ENCODE results near the gene AMMECR1. TPM values are rescaled to one million over a fixed set of nuclear protein-coding genes. Genes with fewer than 3 reads are reported as not detected.

AMMECR1 gene
- total RNA-seq, 2 donors from 2014 or later: 3.7 to 4.8 TPM

- H3K27ac ChIP-seq: no peak overlapping the region
- no peak overlapping the region for H3K4me3 ChIP-seq
- TF ChIP-seq POLR2A (IDR thresholded peaks at IDR 0.05): no peak
- TF ChIP-seq, protein P1, sequence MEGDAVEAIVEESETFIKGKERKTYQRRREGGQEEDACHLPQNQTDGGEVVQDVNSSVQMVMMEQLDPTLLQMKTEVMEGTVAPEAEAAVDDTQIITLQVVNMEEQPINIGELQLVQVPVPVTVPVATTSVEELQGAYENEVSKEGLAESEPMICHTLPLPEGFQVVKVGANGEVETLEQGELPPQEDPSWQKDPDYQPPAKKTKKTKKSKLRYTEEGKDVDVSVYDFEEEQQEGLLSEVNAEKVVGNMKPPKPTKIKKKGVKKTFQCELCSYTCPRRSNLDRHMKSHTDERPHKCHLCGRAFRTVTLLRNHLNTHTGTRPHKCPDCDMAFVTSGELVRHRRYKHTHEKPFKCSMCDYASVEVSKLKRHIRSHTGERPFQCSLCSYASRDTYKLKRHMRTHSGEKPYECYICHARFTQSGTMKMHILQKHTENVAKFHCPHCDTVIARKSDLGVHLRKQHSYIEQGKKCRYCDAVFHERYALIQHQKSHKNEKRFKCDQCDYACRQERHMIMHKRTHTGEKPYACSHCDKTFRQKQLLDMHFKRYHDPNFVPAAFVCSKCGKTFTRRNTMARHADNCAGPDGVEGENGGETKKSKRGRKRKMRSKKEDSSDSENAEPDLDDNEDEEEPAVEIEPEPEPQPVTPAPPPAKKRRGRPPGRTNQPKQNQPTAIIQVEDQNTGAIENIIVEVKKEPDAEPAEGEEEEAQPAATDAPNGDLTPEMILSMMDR (IDR thresholded peaks at IDR 0.05): no peak
- TF ChIP-seq POLR2AphosphoS5 (IDR thresholded peaks at IDR 0.05): no peak
- intact Hi-C loops (cut with DNase I): no loop called here
- H3K4me1 ChIP-seq (replicated peaks): no peaks in the 10 kb centered on the region
- H3K36me3 ChIP-seq: no peaks in the 10 kb centered on the region
- WGBS: 90% methylated on average over 2 of the region's 3 CpGs
- H3K9me3 ChIP-seq: no peaks in the 10 kb centered on the region
- no peaks in the 10 kb centered on the region for H3K27me3 ChIP-seq (replicated peaks; ENCODE audit: insufficient read depth)
- DNase-seq (ENCODE audit: low spot score): no peak
Measured at GRCh38 chrX:110212299-110212698, 105.6 kb downstream of the AMMECR1 start.

GRCh38 chrX:110211340-110211739 is 106.5 kb downstream of the AMMECR1 start:
- DNase-seq (ENCODE audit: low spot score): no peak
- no peaks in the 10 kb centered on the region for H3K36me3 ChIP-seq
- H3K9me3 ChIP-seq: no peaks in the 10 kb centered on the region
- no peak overlapping the region for H3K27ac ChIP-seq
- intact Hi-C loops (cut with DNase I): no loop called here
- no peak overlapping the region for H3K4me3 ChIP-seq
- H3K4me1 ChIP-seq (replicated peaks): no peaks in the 10 kb centered on the region
- 93% methylated on average over 1 of the region's 1 CpG for WGBS
- H3K27me3 ChIP-seq (replicated peaks; ENCODE audit: insufficient read depth): no peaks in the 10 kb centered on the region
- TF ChIP-seq POLR2A (IDR thresholded peaks at IDR 0.05): no peak
- TF ChIP-seq POLR2AphosphoS5 (IDR thresholded peaks at IDR 0.05): no peak
- TF ChIP-seq, protein P1 (IDR thresholded peaks at IDR 0.05): no peak

DNA sequence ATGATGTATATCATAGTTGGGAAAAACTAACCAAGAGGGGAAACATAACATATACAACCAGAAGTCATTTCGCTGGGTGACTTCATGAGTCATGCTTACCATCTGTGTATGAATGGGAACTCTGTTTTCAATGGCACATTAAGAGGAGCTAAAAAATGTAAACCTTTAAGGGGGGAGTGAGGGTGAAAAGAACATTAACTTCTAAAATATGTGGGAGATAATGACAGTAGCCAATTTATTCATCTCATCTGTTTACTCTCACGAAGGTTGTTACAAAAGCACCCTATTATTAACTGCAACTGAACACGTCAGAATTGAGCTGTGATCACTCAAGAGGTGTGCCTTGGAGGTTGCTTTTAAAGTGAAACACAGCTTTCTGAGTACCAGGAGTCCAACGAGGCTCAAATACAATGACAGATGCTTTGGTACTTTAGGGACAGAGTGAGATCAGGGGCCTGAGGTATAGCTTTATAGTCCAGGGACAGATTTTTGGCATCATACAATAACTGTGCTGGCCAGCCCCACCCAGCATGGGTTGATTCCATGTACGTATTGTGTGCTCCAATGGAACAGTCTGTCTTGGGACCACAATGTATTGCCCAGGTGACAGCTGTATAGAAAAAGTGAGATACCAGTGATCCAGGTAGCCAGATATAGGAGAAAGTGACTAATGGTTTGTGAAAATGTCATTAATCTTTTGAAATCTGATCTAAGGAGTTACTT is 107.3 kb downstream of the AMMECR1 start:
- DNase-seq (ENCODE audit: low spot score): no peak
- no peaks in the 10 kb centered on the region for H3K36me3 ChIP-seq
- H3K9me3 ChIP-seq: no peaks in the 10 kb centered on the region
- WGBS: 49% methylated on average over 5 of the region's 5 CpGs
- no peaks in the 10 kb centered on the region for H3K27me3 ChIP-seq (replicated peaks; ENCODE audit: insufficient read depth)
- no peak overlapping the region for H3K4me3 ChIP-seq
- intact Hi-C loops (cut with DNase I): no loop called here
- TF ChIP-seq POLR2A (IDR thresholded peaks at IDR 0.05) (no peak), POLR2AphosphoS5 (IDR thresholded peaks at IDR 0.05) (no peak)
- TF ChIP-seq, protein P1 (IDR thresholded peaks at IDR 0.05): no peak
- H3K27ac ChIP-seq: no peak overlapping the region
- H3K4me1 ChIP-seq (replicated peaks): no peaks in the 10 kb centered on the region

DNA sequence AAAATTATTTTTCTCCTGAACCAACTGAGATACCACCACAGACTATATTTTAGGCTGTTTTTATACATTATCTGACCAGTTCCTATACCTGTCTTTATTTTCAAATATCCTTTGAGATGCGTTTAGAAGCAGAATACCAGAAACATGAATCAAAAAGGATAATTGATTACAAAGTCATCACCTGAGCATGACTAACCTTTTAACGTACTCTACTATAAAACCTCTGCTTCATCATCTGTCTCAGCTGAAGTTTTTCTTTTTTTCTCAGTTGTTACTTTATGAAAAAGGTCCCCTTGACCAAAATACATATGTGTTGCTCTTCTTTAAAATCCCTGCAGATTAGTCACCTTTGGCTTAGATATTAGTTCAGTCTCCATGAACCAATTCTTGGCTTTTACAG is 109.8 kb downstream of the AMMECR1 start:
- Histone ChIP-seq H3K9me3 (no peaks in the 10 kb centered on the region), H3K4me1 (replicated peaks) (no peaks in the 10 kb centered on the region), H3K4me3 (no peak overlapping the region), H3K27me3 (replicated peaks; ENCODE audit: insufficient read depth) (no peaks in the 10 kb centered on the region), H3K27ac (no peak overlapping the region), H3K36me3 (no peaks in the 10 kb centered on the region)
- WGBS: 91% methylated on average over 2 of the region's 2 CpGs
- no peak for DNase-seq (ENCODE audit: low spot score)
- no peak for TF ChIP-seq POLR2AphosphoS5 (IDR thresholded peaks at IDR 0.05)
- no peak for TF ChIP-seq POLR2A (IDR thresholded peaks at IDR 0.05)
- TF ChIP-seq, protein P1 (IDR thresholded peaks at IDR 0.05): no peak
- intact Hi-C loops (cut with DNase I): no loop called here

GRCh38 chrX:110204986-110205385 is 112.9 kb downstream of the AMMECR1 start:
- no peak for DNase-seq (ENCODE audit: low spot score)
- intact Hi-C loops (cut with DNase I): no loop called here
- H3K4me1 ChIP-seq (replicated peaks): no peaks in the 10 kb centered on the region
- H3K36me3 ChIP-seq: no peaks in the 10 kb centered on the region
- H3K27ac ChIP-seq: no peak overlapping the region
- TF ChIP-seq, protein P1 (IDR thresholded peaks at IDR 0.05): no peak
- H3K27me3 ChIP-seq (replicated peaks; ENCODE audit: insufficient read depth): no peaks in the 10 kb centered on the region
- H3K4me3 ChIP-seq: no peak overlapping the region
- no peaks in the 10 kb centered on the region for H3K9me3 ChIP-seq

All from prostate gland (tissue), 2 donors.